ENCODE measurements around the gene TBC1D25. TPM values are rescaled to one million over a fixed set of nuclear protein-coding genes. Genes with fewer than 3 reads are reported as not detected.
A peak's percentile ranks its signal among the peaks of the same experiment; 100 is the strongest.
"Not testable (repeated sequence)": the region's sequence is repeated elsewhere in the genome, so short reads cannot be mapped to it uniquely, and the experiment has no call there.

TBC1D25 gene
- total RNA-seq, 2 donors from 2014 or later = 8.1 to 11.6 TPM

DNA sequence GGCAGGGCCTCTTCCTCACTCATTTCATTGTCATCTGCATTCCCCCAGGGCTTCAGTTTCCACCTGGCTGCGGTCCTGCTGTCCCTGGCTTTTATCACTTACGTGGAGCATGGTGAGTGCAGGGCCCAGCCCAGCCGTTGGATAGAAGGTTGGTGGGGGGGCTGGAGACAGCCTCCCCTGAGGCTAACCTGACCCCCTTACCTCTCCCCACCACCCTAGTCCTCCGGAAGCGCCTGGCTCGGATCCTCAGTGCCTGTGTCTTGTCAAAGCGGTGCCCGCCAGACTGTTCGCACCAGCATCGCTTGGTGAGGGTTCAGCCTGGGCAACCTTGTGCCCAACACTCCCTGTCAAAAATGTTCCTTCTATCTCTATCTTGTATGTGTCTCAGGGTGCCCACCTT lies 23.7 kb upstream of the TBC1D25 start:
- intact Hi-C loops (cut with DNase I) = no loop called here
- Histone ChIP-seq H3K4me3 (no peak overlapping the region), H3K36me3 (no peaks in the 10 kb centered on the region), H3K9me3 (no peaks in the 10 kb centered on the region), H3K27me3 (no peaks in the 10 kb centered on the region), H3K9ac (ENCODE audit: low read depth in 2 of 2, low read length in 2 of 2) (no peak overlapping the region), H3K27ac (no peak overlapping the region), H3K4me1 (no peaks in the 10 kb centered on the region)
- TF ChIP-seq, protein P1, sequence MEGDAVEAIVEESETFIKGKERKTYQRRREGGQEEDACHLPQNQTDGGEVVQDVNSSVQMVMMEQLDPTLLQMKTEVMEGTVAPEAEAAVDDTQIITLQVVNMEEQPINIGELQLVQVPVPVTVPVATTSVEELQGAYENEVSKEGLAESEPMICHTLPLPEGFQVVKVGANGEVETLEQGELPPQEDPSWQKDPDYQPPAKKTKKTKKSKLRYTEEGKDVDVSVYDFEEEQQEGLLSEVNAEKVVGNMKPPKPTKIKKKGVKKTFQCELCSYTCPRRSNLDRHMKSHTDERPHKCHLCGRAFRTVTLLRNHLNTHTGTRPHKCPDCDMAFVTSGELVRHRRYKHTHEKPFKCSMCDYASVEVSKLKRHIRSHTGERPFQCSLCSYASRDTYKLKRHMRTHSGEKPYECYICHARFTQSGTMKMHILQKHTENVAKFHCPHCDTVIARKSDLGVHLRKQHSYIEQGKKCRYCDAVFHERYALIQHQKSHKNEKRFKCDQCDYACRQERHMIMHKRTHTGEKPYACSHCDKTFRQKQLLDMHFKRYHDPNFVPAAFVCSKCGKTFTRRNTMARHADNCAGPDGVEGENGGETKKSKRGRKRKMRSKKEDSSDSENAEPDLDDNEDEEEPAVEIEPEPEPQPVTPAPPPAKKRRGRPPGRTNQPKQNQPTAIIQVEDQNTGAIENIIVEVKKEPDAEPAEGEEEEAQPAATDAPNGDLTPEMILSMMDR (IDR thresholded peaks at IDR 0.05) = no peak
- DNase-seq = no peak

DNA sequence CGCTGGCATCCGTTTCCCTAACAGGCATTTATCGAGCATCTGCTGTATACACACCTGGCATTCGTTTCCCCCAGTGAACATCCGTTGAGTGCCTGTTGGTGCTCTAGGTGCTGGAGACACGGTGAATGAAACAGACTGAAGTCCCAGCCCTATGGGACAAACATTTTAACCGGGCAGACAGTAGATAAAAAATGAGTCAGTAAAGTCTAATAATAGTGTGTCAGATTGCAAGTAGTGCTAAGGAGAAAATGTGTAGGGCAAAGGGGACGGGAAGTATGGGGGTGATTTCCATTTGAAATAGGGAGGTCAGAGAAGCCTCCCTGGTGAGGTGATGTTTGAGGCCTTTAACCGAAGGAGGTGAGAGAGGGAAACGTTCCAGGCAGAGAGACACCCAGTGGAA lies 23.2 kb upstream of the TBC1D25 start:
- H3K27ac ChIP-seq = no peak overlapping the region
- no peaks in the 10 kb centered on the region for H3K36me3 ChIP-seq
- H3K4me1 ChIP-seq = no peaks in the 10 kb centered on the region
- no peak for DNase-seq
- H3K9me3 ChIP-seq = no peaks in the 10 kb centered on the region
- H3K27me3 ChIP-seq = no peaks in the 10 kb centered on the region
- intact Hi-C loops (cut with DNase I) = no loop called here
- no peak overlapping the region for H3K9ac ChIP-seq (ENCODE audit: low read depth in 2 of 2, low read length in 2 of 2)
- no peak overlapping the region for H3K4me3 ChIP-seq
- TF ChIP-seq, protein P1 (IDR thresholded peaks at IDR 0.05) = no peak

DNA sequence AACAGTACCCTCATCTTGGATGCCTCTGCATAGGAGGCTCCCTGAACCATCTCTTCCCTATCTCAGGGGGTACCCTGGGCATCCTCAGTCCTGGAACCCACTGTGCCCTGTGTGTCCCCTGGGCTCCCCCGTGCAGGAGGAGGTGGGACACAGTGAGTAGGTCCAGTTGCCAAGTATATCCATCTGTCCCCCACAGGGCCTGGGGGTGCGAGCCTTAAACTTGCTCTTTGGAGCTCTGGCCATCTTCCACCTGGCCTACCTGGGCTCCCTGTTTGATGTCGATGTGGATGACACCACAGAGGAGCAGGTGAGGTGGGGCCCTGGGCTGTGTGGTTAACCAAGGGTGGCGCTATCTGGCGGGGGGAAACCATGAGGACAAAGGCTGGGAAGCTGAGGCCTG lies 22.5 kb upstream of the TBC1D25 start:
- DNase-seq = no peak
- no peak overlapping the region for H3K27ac ChIP-seq
- no peaks in the 10 kb centered on the region for H3K27me3 ChIP-seq
- H3K9me3 ChIP-seq = no peaks in the 10 kb centered on the region
- TF ChIP-seq, protein P1 (IDR thresholded peaks at IDR 0.05) = no peak
- H3K36me3 ChIP-seq = no peaks in the 10 kb centered on the region
- H3K9ac ChIP-seq (ENCODE audit: low read depth in 2 of 2, low read length in 2 of 2) = no peak overlapping the region
- intact Hi-C loops (cut with DNase I) = no loop called here
- no peak overlapping the region for H3K4me3 ChIP-seq
- H3K4me1 ChIP-seq = no peaks in the 10 kb centered on the region

DNA sequence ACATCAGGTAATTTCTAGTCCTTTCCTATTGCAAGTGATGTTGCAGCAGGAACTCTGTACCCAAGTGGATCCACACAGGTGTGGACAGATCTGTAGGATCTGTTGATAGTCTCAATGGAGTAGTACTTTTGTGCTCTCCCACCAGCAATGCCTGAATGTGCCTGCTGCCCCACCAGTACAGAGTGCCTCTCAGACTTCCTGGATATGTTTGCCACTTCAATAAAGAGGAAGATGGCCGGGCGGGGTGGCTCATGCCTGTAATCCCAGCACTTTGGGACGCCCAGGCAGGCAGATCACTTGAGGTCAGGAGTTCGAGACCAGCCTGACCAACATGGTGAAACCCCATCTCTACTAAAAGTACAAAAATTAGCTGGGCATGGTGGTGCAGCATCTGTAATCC lies 20.0 kb upstream of the TBC1D25 start:
- H3K4me1 ChIP-seq; H3K9me3 ChIP-seq; H3K27me3 ChIP-seq; H3K27ac ChIP-seq; H3K36me3 ChIP-seq; H3K9ac ChIP-seq (ENCODE audit: low read depth in 2 of 2, low read length in 2 of 2); H3K4me3 ChIP-seq; intact Hi-C loops (cut with DNase I); DNase-seq: not testable (repeated sequence)

DNA sequence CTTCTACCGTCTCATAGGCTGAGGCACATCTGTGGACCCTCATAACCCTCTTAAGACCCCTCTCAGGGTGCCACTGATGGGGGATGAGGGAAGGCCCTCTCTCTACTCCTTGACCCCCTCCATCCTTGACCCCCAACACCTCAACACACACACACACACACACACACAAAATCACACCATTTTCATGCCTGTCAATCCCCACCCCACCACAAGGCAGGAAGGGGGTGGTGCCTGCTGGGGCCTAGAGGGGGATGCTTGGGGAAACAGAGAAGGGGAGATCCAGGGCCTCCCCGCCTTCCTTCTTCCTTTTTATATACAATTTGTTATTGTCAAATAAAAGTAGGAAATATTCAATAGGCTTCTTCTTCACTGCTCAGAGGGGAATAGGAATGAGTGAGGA lies 19.1 kb upstream of the TBC1D25 start:
- Histone ChIP-seq H3K27ac (no peak overlapping the region), H3K27me3 (no peaks in the 10 kb centered on the region), H3K9ac (ENCODE audit: low read depth in 2 of 2, low read length in 2 of 2) (no peak overlapping the region), H3K4me3 (no peak overlapping the region), H3K36me3 (no peaks in the 10 kb centered on the region), H3K9me3 (no peaks in the 10 kb centered on the region), H3K4me1 (no peaks in the 10 kb centered on the region)
- intact Hi-C loops (cut with DNase I) = no loop called here
- DNase-seq = no peak
- TF ChIP-seq, protein P1 (IDR thresholded peaks at IDR 0.05) = no peak

DNA sequence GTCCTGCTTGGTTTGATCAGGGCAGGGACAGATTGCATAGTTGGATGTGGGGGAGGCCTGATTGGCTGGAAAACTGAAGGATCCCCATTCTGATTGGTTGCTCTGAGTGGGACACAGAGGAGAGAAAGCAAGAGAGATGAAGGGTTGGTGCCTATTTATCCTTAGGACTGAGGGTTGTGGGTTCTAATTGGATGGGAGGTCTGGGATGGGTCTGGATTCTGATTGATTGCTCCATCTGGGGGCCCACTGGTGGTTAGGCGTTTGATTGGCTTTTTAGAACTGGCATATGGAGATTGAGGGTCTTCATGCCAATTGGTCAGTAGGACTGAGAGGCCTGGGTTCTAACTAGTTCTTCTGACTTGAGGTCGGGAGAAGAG lies 18.6 kb upstream of the TBC1D25 start:
- no peaks in the 10 kb centered on the region for H3K36me3 ChIP-seq
- peak overlapping the region; percentile 41 for H3K27ac ChIP-seq
- no peak for DNase-seq
- peak overlapping the region; percentile 50 to 55 for H3K9ac ChIP-seq (ENCODE audit: low read depth in 2 of 2, low read length in 2 of 2)
- TF ChIP-seq, protein P1 (IDR thresholded peaks at IDR 0.05) = no peak
- intact Hi-C loops (cut with DNase I) = no loop called here
- H3K4me1 ChIP-seq = no peaks in the 10 kb centered on the region
- no peaks in the 10 kb centered on the region for H3K9me3 ChIP-seq
- H3K27me3 ChIP-seq = no peaks in the 10 kb centered on the region
- H3K4me3 ChIP-seq = peak overlapping the region; percentile 49
